ENCODE results near the gene LRRC63. TPM values are rescaled to one million over a fixed set of nuclear protein-coding genes. Genes with fewer than 3 reads are reported as not detected.

Gene LRRC63
- total RNA-seq, 8 experiments from 2014 or later = 0.16 to 0.73 (median 0.36) TPM; not detected in 3

GRCh38 chr13:46320821-46321220 is 109.1 kb downstream of the LRRC63 start:
- no peaks in the 10 kb centered on the region for H3K4me1 ChIP-seq (replicated peaks in 1 of 2)
- ATAC-seq (replicated peaks in 6 of 8) = no peak
- in situ Hi-C loops (cut with MboI; ENCODE audit: low pct_unique_long_range_greater_than_20kb in 2 of 9, low sequenced_read_pairs in 9 of 9, unreplicated experiment in 9 of 9) = loop anchor here in 1 of 9 experiments (25.0 kb wide), 1 partner anchor 159 kb away; no protein-coding TSS in a partner anchor
- H3K4me3 ChIP-seq = no peak overlapping the region
- 80 to 93% (median 93%) methylated on average over 1 to 3 of the region's 4 CpGs; no CpG with 5 or more reads in 7 of the 10 experiments for WGBS, 10 experiments
- H3K27ac ChIP-seq = no peak overlapping the region

DNA sequence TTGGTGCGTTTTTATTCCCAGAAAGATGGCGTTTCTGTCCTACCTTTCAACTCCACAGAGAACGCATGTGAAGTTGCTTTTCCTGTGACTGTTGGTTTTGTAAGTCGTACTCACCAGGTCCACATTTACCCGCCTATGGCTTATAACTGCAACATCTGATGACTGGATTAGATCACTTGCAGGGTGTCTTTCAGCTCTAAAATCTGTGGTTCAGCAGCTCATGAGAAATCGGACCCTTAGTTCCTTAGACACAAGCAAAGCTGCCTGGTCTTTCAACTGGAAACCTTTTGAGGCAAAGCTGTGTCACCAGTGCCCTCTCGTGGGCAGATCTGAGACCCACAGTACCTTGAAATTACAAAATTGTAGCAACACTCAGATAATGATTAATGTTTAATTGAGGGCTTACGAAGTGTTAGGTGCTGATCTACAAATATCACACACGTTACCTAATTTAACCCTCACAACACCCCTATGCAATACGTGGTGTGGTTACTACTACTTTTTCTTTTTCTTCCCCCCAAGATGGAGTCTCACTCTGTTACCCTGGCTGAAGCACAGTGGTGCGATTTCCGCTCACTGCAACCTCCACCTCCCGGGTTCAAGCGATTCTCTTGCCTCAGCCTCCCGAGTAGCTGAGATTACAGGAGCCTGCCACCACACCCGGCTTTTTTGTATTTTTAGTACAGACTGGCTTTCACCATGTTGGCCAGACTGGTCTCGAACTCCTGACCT is 109.9 kb downstream of the LRRC63 start:
- 26 to 100% (median 60%) methylated on average over 2 to 13 of the region's 17 CpGs; no CpG with 5 or more reads in 1 of the 10 experiments for WGBS, 10 experiments
- H3K4me3 ChIP-seq = no peak overlapping the region
- no peak overlapping the region for H3K27ac ChIP-seq
- in situ Hi-C loops (cut with MboI; ENCODE audit: low pct_unique_long_range_greater_than_20kb in 2 of 9, low sequenced_read_pairs in 9 of 9, unreplicated experiment in 9 of 9) = loop anchor here in 1 of 9 experiments (25.0 kb wide), 1 partner anchor 159 kb away; no protein-coding TSS in a partner anchor
- H3K4me1 ChIP-seq (replicated peaks in 1 of 2) = no peaks in the 10 kb centered on the region
- ATAC-seq (replicated peaks in 6 of 8) = peak; percentile 46 to 82 (median 70)

- Histone ChIP-seq H3K4me1 (replicated peaks in 1 of 2) (no peaks in the 10 kb centered on the region), H3K27ac (no peak overlapping the region), H3K4me3 (no peak overlapping the region)
- ATAC-seq (replicated peaks in 6 of 8) = no peak
- 31 to 93% (median 60%) methylated on average over 1 to 5 of the region's 5 CpGs; no CpG with 5 or more reads in 1 of the 10 experiments for WGBS, 10 experiments
- in situ Hi-C loops (cut with MboI; ENCODE audit: low pct_unique_long_range_greater_than_20kb in 2 of 9, low sequenced_read_pairs in 9 of 9, unreplicated experiment in 9 of 9) = loop anchor here in 1 of 9 experiments (25.0 kb wide), 1 partner anchor 163 kb away; no protein-coding TSS in a partner anchor
These were observed 113.2 kb downstream of the LRRC63 start for GRCh38 chr13:46324976-46325375.

Other genes with a start within 250 kb of the LRRC63 start
- gene ZC3H13, start 159.2 kb upstream of the LRRC63 start, total RNA-seq = 10 to 100 TPM; 25.1 to 48.5 (median 32.2) TPM
- under 1 TPM in 7 of 8 experiments, not detected in 1; 0.11 to 0.54 (median 0.24) TPM for gene CPB2, start 106.9 kb upstream of the LRRC63 start, total RNA-seq
- under 1 TPM in 7 of 8 experiments, not detected in 1; 0.27 to 0.64 (median 0.35) TPM for gene LCP1, start 29.8 kb upstream of the LRRC63 start, total RNA-seq
- 10 to 100 TPM in 3 of 8 experiments, 1 to 10 TPM in 5; 1.1 to 20.2 (median 5.3) TPM for gene RUBCNL, start 175.3 kb downstream of the LRRC63 start, total RNA-seq

Measured in motor neuron (in vitro differentiated cells).